ENCODE measurements around the gene SLC7A8.

Gene SLC7A8

GRCh38 chr14:23219075-23219474 lies 35.6 kb upstream of the SLC7A8 start:
- H3K27me3 ChIP-seq (ENCODE audit: control insufficient read depth, low read length) = peaks cover 6% of the 10 kb centered on the region
- no peak overlapping the region for H3K27ac ChIP-seq (ENCODE audit: low read depth, low read length)
- no peak overlapping the region for H3K4me2 ChIP-seq (ENCODE audit: low read length)

GRCh38 chr14:23217032-23218020 lies 33.9 kb upstream of the SLC7A8 start:
- Histone ChIP-seq H3K36me3 (ENCODE audit: control insufficient read depth, low read length) (no peaks in the 10 kb centered on the region), H3K27me3 (ENCODE audit: control insufficient read depth, low read length) (peaks cover 6% of the 10 kb centered on the region)
- no peak for TF ChIP-seq EZH2phosphoT487 (IDR thresholded peaks at IDR 0.05; ENCODE audit: borderline replicate concordance, low read length)
- TF ChIP-seq CTCF (IDR thresholded peaks at IDR 0.05; ENCODE audit: low read depth, low read length, poor library complexity, severe bottlenecking) = no peak

More at GRCh38 chr14:23219075-23219474, 35.6 kb upstream of the SLC7A8 start:
- Histone ChIP-seq H3K79me2 (ENCODE audit: control insufficient read depth, low read length) (no peaks in the 10 kb centered on the region), H3K4me1 (ENCODE audit: control insufficient read depth, low read length) (no peaks in the 10 kb centered on the region), H4K20me1 (ENCODE audit: control insufficient read depth, insufficient read depth, low read depth, low read length) (no peaks in the 10 kb centered on the region), H3K4me3 (ENCODE audit: low read length) (no peak overlapping the region), H3K9me3 (ENCODE audit: control insufficient read depth, insufficient read depth, low read length) (no peaks in the 10 kb centered on the region), H3K9me2 (replicated peaks; ENCODE audit: control insufficient read depth, low read length) (no peaks in the 10 kb centered on the region), H3F3A (ENCODE audit: control insufficient read depth, insufficient read depth) (no peaks in the 10 kb centered on the region), H3K36me3 (ENCODE audit: control insufficient read depth, low read length) (no peaks in the 10 kb centered on the region)
- TF ChIP-seq EZH2phosphoT487 (IDR thresholded peaks at IDR 0.05; ENCODE audit: borderline replicate concordance, low read length) (no peak), CTCF (IDR thresholded peaks at IDR 0.05; ENCODE audit: low read depth, low read length, poor library complexity, severe bottlenecking) (no peak)

GRCh38 chr14:23215421-23215820 lies 32.0 kb upstream of the SLC7A8 start:
- Histone ChIP-seq H3K9me3 (ENCODE audit: control insufficient read depth, insufficient read depth, low read length) (no peaks in the 10 kb centered on the region), H3F3A (ENCODE audit: control insufficient read depth, insufficient read depth) (no peaks in the 10 kb centered on the region), H4K20me1 (ENCODE audit: control insufficient read depth, insufficient read depth, low read depth, low read length) (no peaks in the 10 kb centered on the region), H3K27ac (ENCODE audit: low read depth, low read length) (no peak overlapping the region), H3K4me3 (ENCODE audit: low read length) (no peak overlapping the region), H3K79me2 (ENCODE audit: control insufficient read depth, low read length) (no peaks in the 10 kb centered on the region), H3K4me2 (ENCODE audit: low read length) (no peak overlapping the region), H3K36me3 (ENCODE audit: control insufficient read depth, low read length) (no peaks in the 10 kb centered on the region), H3K27me3 (ENCODE audit: control insufficient read depth, low read length) (no peaks in the 10 kb centered on the region; the same call in 1 of the 2 replicates), H3K4me1 (ENCODE audit: control insufficient read depth, low read length) (no peaks in the 10 kb centered on the region), H3K9me2 (replicated peaks; ENCODE audit: control insufficient read depth, low read length) (no peaks in the 10 kb centered on the region)
- TF ChIP-seq CTCF (IDR thresholded peaks at IDR 0.05; ENCODE audit: low read depth, low read length, poor library complexity, severe bottlenecking) (no peak), EZH2phosphoT487 (IDR thresholded peaks at IDR 0.05; ENCODE audit: borderline replicate concordance, low read length) (no peak)

More at GRCh38 chr14:23217032-23218020, 33.9 kb upstream of the SLC7A8 start:
- H3K4me3 ChIP-seq (ENCODE audit: low read length) = no peak overlapping the region
- no peaks in the 10 kb centered on the region for H3K79me2 ChIP-seq (ENCODE audit: control insufficient read depth, low read length)
- H4K20me1 ChIP-seq (ENCODE audit: control insufficient read depth, insufficient read depth, low read depth, low read length) = no peaks in the 10 kb centered on the region
- H3K4me2 ChIP-seq (ENCODE audit: low read length) = no peak overlapping the region
- H3K27ac ChIP-seq (ENCODE audit: low read depth, low read length) = no peak overlapping the region
- no peaks in the 10 kb centered on the region for H3F3A ChIP-seq (ENCODE audit: control insufficient read depth, insufficient read depth)
- no peaks in the 10 kb centered on the region for H3K9me2 ChIP-seq (replicated peaks; ENCODE audit: control insufficient read depth, low read length)
- no peaks in the 10 kb centered on the region for H3K9me3 ChIP-seq (ENCODE audit: control insufficient read depth, insufficient read depth, low read length)
- no peaks in the 10 kb centered on the region for H3K4me1 ChIP-seq (ENCODE audit: control insufficient read depth, low read length)

Measured in DOHH2 (cell line).